ENCODE results near the gene PSMF1.

PSMF1 gene

DNA sequence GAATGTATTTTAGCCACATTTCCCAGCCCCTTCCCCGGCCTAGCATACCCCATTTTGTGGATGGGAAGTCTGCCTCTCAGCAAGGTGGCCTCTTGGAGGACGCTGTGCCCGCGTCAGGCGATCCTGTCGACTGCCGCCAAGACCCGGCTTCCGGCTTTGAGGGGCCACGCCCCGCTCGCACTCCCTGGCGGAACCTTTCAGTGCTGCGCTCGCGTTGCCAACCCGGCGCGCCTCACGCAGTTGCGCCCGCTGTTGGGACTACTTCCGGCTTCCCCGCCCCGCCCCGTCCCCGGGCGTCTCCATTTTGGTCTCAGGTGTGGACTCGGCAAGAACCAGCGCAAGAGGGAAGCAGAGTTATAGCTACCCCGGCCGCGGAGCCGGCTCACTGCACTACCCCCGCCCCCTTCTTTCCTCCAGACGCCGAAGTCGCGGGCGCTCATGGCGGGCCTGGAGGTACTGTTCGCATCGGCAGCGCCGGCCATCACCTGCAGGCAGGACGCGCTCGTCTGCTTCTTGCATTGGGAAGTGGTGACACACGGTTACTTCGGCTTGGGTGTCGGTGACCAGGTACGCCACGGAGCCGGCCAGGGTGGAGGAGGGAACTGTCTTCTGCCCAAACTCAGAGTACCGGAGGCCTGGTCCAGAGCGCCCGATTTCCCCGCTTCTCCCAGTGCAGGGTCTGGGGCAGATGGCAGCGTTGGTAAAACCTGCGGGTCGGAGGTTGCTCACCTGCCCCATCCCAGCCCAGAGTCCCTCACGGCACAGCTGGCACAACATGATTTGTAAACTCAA lies at the start of gene PSMF1:
Gene PSMF1, plus strand, starts transcription at position 267 of the 792 bp plus-strand sequence. Its CDS starts 172 bp downstream, at position 439.
- DNase-seq (ENCODE audit: low read depth), result peak; percentile 89
- peak within 1 kb of the TSS; percentile 99 for H3K4me3 ChIP-seq (ENCODE audit: low read length)
- TF ChIP-seq, protein P1, sequence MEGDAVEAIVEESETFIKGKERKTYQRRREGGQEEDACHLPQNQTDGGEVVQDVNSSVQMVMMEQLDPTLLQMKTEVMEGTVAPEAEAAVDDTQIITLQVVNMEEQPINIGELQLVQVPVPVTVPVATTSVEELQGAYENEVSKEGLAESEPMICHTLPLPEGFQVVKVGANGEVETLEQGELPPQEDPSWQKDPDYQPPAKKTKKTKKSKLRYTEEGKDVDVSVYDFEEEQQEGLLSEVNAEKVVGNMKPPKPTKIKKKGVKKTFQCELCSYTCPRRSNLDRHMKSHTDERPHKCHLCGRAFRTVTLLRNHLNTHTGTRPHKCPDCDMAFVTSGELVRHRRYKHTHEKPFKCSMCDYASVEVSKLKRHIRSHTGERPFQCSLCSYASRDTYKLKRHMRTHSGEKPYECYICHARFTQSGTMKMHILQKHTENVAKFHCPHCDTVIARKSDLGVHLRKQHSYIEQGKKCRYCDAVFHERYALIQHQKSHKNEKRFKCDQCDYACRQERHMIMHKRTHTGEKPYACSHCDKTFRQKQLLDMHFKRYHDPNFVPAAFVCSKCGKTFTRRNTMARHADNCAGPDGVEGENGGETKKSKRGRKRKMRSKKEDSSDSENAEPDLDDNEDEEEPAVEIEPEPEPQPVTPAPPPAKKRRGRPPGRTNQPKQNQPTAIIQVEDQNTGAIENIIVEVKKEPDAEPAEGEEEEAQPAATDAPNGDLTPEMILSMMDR (conservative IDR thresholded peaks at IDR 0.05; ENCODE audit: low read length), result no peak

GRCh38 chr20:1072258-1072657 lies 46.1 kb upstream of the PSMF1 start:
- TF ChIP-seq, protein P1 (conservative IDR thresholded peaks at IDR 0.05; ENCODE audit: low read length), result no peak
- no peak for DNase-seq (ENCODE audit: low read depth)
- H3K4me3 ChIP-seq (ENCODE audit: low read length), result no peak overlapping the region

DNA sequence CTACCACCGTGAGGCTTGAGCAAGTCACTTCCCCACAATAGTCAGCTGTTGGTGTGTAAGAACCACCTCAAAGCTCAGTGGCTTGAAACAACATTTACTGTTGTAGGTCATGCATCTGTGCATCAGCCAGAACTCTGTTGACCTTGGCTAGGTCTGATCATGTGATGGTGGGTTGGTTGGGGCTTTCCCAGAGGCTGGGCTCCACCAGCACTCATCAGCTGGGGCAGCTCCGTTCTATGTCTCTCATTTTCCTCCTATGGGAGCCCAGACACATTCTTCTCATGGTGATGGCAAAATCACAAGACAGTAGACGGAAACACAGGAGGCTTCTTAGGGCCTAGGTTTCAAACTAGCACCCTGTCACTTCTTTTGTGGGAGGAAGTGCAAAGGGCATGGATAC lies 42.8 kb upstream of the PSMF1 start:
- no peak for DNase-seq (ENCODE audit: low read depth)
- TF ChIP-seq, protein P1 (conservative IDR thresholded peaks at IDR 0.05; ENCODE audit: low read length), result no peak

GRCh38 chr20:1081891-1082290 lies 36.5 kb upstream of the PSMF1 start:
- TF ChIP-seq, protein P1 (conservative IDR thresholded peaks at IDR 0.05; ENCODE audit: low read length), result no peak
- H3K4me3 ChIP-seq (ENCODE audit: low read length), result no peak overlapping the region
- no peak for DNase-seq (ENCODE audit: low read depth)

More for the DNA sequence above, 42.8 kb upstream of the PSMF1 start:
- no peak overlapping the region for H3K4me3 ChIP-seq (ENCODE audit: low read length)

DNA sequence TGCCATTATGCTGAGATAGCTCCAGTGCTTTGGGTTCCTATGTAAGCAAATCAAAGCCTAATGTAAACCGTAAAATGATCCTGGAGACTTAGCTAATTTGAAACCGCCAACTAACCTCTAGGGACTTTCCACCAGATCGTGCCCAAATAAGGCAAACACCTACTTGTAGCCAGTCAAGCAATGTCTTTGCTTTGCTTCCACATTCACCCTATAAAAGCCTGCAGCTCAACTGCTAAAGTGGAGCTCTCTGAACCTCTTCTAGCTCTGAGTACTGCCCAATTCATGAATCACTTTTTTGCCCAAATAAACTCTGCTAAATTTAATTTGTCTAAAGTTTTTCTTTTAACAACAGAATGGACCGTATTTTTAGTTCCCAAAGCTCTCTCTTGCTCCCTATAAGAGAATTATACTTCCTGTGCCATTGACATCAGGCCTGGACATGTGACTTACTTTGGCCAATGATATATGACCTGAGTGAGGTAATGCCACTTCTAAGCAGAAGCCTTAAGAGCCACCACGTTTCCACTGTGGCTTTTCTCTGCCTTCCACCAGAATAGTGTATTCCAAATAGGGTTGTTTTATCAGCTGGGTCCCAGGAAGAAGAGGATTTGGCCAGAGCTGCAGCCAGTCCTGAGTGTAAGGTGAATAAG lies 34.8 kb upstream of the PSMF1 start:
- H3K4me3 ChIP-seq (ENCODE audit: low read length), result no peak overlapping the region
- DNase-seq (ENCODE audit: low read depth), result no peak
- TF ChIP-seq, protein P1 (conservative IDR thresholded peaks at IDR 0.05; ENCODE audit: low read length), result no peak

DNA sequence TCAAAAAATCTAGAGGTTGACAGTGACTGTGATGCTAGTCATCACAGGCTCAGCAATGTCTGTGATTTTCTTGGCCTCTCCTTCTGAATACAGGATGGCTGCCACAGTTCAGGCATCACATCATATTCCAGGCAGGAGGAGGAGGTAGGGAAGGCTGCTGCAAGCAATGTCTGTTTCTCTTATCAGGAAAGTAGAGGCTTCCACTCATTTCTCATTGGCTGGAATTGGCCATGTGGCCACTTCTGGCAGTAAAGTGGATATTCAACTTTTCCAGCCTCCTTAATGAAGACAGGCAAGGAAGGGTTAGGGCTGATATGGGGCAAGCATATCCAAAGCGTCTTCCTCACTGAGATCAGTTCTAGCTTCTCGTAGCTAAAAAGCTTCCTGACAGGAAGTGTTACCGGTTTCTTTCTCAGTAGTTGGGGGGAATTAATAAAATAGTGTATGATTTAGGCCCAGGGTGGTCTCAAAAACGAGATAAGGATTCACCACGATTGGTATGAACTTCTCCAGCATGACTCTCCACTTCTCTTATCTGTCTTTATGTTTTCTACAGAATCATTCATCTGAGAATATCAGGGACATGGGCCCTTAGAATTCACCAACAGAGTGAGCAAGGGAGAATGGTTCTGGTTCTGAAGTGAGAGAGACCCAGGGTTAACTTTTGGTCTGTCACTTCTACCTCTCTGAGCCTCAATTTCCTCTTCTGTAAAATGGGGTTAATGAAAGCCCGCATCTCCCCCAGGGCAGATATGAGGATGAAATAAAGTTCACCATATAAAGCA lies 32.7 kb upstream of the PSMF1 start:
- DNase-seq (ENCODE audit: low read depth), result no peak
- no peak overlapping the region for H3K4me3 ChIP-seq (ENCODE audit: low read length)
- TF ChIP-seq, protein P1 (conservative IDR thresholded peaks at IDR 0.05; ENCODE audit: low read length), result no peak
